Naive B cell (primary cell): ENCODE measurements around the gene CDC37L1. TPM values are rescaled to one million over a fixed set of nuclear protein-coding genes. Genes with fewer than 3 reads are reported as not detected.
A peak's percentile ranks its signal among the peaks of the same experiment; 100 is the strongest.

Experiments
- ATAC-seq, 2 donors: fragments of 150-1000 bp; cut with Tn5 transposase; 2 replicates each; pipeline ENCODE4 v1.10.0; 2021; ENCODE audit warnings: low read depth in 2 of 2, mild to moderate bottlenecking in 2 of 2, moderate library complexity in 2 of 2
- DNase-seq: peaks from one replicate; pipeline ENCODE4 v3.0.0; 2022
- H3K27ac Mint-ChIP-seq, 6 donors: one replicate each; pipeline ENCODE4 v1.8.0; 2020 to 2022; ENCODE audit warnings: mild to moderate bottlenecking in 6 of 6, mixed read lengths in 6 of 6, moderate library complexity in 5 of 6, inconsistent platforms in 2 of 6
- H3K27me3 Mint-ChIP-seq, 3 donors: one replicate each; pipeline ENCODE4 v1.8.0; 2021 to 2022; ENCODE audit warnings: mixed read lengths in 3 of 3, mild to moderate bottlenecking in 1 of 3
- H3K36me3 Mint-ChIP-seq, 2 donors: one replicate each; pipeline ENCODE4 v1.8.0; 2020 to 2022; ENCODE audit warnings: mixed read lengths in 2 of 2, inconsistent platforms in 1 of 2, mild to moderate bottlenecking in 1 of 2
- H3K4me1 Mint-ChIP-seq, 3 donors: one replicate each; pipeline ENCODE4 v1.8.0; 2020 to 2022; ENCODE audit warnings: mixed read lengths in 3 of 3, inconsistent platforms in 1 of 3, mild to moderate bottlenecking in 1 of 3, moderate library complexity in 1 of 3
- H3K4me3 Mint-ChIP-seq, 8 donors: one replicate each; pipeline ENCODE4 v1.8.0; 2020 to 2022; ENCODE audit warnings: mild to moderate bottlenecking in 8 of 8, mixed read lengths in 8 of 8, moderate library complexity in 8 of 8, inconsistent platforms in 2 of 8
- H3K9me3 Mint-ChIP-seq, 7 donors: one replicate each; pipeline ENCODE4 v1.8.0; 2020 to 2022; ENCODE audit warnings: mixed read lengths in 7 of 7, mild to moderate bottlenecking in 5 of 7, inconsistent platforms in 2 of 7, moderate library complexity in 1 of 7
- polyA plus RNA-seq, 6 donors: library from polyadenylated mRNA; unstranded; fragments of 300-500 nt; fragmentation: Illumina TruSeq; gene quantifications; one replicate each; pipeline ENCODE4 v1.2.3, GENCODE V29; 2021; ENCODE audit warnings: low read depth in 6 of 6

The CDC37L1 gene
- polyA plus RNA-seq, 6 donors from 2014 or later, result 6.6 to 21.3 (median 10.7) TPM

DNA sequence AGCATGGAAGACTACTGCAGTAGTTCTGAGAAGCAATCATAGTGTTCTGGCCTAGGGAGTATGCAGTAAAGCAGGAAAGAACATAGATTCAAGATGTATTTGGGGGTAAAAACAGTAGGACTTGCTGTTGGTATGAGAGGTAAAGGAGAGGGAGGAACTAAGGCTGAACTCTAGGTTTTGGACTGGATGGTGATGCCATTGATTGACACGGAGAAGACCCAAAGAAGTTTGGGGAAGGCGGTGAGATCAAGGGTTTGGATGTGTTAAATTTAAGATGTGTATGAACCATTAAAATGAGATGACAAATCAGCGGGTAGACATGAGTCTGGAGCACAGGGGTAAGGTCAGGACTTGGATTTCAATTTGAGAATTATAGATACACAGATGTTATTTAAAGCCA lies 2.0 kb upstream of the CDC37L1 start:
- Mint-ChIP-seq H3K27ac (no peak overlapping the region), H3K36me3 (peaks cover 0 to 10% of the 10 kb centered on the region in 2 donors), H3K9me3 (no peaks in the 10 kb centered on the region), H3K4me1 (peaks cover 0 to 4% (median 0%) of the 10 kb centered on the region in 3 donors), H3K4me3 (no peak overlapping the region), H3K27me3 (peaks cover 6 to 12% (median 7%) of the 10 kb centered on the region in 3 donors)
- DNase-seq (no peak), ATAC-seq (no peak)

DNA sequence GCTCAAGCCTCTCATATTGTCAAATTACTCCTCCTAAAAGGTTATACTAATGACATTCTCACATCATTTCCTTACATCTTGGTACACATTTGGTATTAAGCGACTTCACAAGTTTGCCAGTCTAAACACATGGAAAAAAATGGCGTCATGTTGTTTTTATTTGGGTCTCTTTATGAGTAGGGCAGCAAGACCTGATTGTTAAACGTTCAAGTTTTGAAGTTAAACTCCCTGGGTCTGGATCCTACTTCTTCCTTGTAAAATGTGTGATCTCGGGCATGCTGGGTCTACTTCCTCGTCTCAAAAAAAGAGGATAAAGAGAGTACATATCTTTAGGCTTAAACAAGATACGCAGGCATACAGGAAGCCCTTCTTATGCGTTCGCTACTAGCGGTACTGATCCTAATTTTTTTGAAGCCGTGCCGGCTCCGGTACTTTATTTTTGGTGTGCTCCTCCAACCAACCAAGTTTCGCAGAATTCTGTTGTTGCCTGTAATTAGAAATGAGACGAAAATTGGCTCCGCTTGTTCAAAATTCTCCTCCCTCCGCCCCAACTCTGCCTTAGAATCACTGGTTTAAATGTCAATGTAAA lies 596 bp upstream of the CDC37L1 start:
- Mint-ChIP-seq H3K36me3 (peaks cover 0 to 10% of the 10 kb centered on the region in 2 donors), H3K4me3 (no peak overlapping the region), H3K9me3 (no peaks in the 10 kb centered on the region), H3K27ac (no peak overlapping the region), H3K27me3 (peaks cover 6 to 12% (median 7%) of the 10 kb centered on the region in 3 donors), H3K4me1 (peaks cover 0 to 11% (median 0%) of the 10 kb centered on the region in 3 donors)
- peak; percentile 6 to 14 for ATAC-seq
- no peak for DNase-seq

DNA sequence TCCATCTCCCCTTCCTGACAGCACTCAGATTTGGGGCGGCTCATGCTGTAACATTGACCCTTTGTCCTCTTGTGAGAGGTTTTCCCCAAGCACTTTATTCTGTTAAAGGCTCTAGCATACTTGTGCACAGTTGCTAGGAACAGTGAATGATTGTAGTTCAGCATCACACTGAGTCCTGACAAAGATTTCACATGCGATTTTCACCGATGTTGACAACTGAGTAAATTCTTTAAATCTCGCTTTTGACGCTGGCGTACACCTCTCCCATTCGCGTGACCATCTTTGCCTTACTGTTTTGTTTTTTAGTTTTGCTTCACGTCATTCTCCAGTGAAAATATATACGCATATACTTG lies 780 bp downstream of the CDC37L1 start:
- Mint-ChIP-seq H3K27me3 (peaks cover 6 to 10% (median 7%) of the 10 kb centered on the region in 3 donors), H3K27ac (no peak overlapping the region), H3K4me1 (peaks cover 0 to 16% (median 0%) of the 10 kb centered on the region in 3 donors), H3K9me3 (no peaks in the 10 kb centered on the region), H3K4me3 (no peak overlapping the region), H3K36me3 (peaks cover 0 to 17% of the 10 kb centered on the region in 2 donors)
- DNase-seq, result no peak
- no peak for ATAC-seq

GRCh38 chr9:4680750-4681149 lies 1.4 kb downstream of the CDC37L1 start:
- Mint-ChIP-seq H3K27me3 (peaks cover under 1 to 4% (median 3%) of the 10 kb centered on the region in 3 donors), H3K9me3 (no peaks in the 10 kb centered on the region), H3K4me3 (no peak overlapping the region), H3K27ac (no peak overlapping the region), H3K36me3 (peaks cover 0 to 13% of the 10 kb centered on the region in 2 donors), H3K4me1 (peaks cover 0 to 12% (median 2%) of the 10 kb centered on the region in 3 donors)
- DNase-seq (no peak), ATAC-seq (no peak)

DNA sequence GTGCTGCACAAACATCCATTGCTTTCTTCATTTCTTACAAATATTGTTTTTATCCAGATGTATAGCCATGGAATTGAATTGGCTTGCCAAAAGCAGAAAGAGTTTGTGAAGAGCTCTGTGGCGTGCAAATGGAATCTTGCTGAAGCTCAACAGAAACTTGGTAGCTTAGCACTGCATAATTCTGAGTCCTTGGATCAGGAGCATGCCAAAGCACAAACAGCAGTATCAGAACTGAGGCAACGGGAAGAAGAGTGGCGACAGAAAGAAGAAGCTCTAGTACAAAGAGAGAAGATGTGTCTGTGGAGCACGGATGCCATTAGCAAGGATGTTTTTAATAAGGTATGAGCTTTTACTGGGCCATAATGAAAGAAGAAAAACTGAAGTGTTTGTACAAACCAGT lies 5.5 kb downstream of the CDC37L1 start:
- peaks cover 7 to 18% of the 10 kb centered on the region in 2 donors for H3K36me3 Mint-ChIP-seq
- H3K4me1 Mint-ChIP-seq, result peaks cover 2 to 19% (median 5%) of the 10 kb centered on the region in 3 donors
- DNase-seq (no peak), ATAC-seq (no peak)
- H3K4me3 Mint-ChIP-seq, result no peak overlapping the region
- no peak overlapping the region for H3K27ac Mint-ChIP-seq
- no peaks in the 10 kb centered on the region for H3K27me3 Mint-ChIP-seq
- no peaks in the 10 kb centered on the region for H3K9me3 Mint-ChIP-seq

DNA sequence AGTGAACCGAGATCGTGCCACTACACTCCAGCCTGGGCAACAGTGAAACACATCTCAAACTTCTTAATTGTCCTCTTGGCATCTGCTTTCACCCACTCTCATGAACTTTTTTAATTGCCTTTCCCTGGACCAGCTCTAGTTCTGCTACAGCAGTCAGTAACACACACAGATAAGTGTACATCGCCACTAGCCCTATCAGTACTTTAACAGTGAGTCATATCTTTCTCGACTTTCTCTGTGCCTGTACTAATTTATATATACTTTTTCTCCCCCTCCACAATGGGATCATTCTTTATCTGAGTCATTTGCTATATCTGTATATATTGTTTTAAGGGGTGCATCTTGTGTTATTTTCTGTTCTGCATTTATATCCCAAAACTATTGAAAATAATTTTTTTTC lies 6.7 kb downstream of the CDC37L1 start:
- no peak for ATAC-seq
- no peak for DNase-seq
- H3K4me1 Mint-ChIP-seq, result peaks cover 5 to 23% (median 7%) of the 10 kb centered on the region in 3 donors
- H3K27me3 Mint-ChIP-seq, result no peaks in the 10 kb centered on the region
- H3K36me3 Mint-ChIP-seq, result peaks cover 13 to 18% of the 10 kb centered on the region in 2 donors
- H3K27ac Mint-ChIP-seq, result no peak overlapping the region
- H3K4me3 Mint-ChIP-seq, result peak overlapping the region in 1 of 8 donors; percentile 51
- H3K9me3 Mint-ChIP-seq, result no peaks in the 10 kb centered on the region

DNA sequence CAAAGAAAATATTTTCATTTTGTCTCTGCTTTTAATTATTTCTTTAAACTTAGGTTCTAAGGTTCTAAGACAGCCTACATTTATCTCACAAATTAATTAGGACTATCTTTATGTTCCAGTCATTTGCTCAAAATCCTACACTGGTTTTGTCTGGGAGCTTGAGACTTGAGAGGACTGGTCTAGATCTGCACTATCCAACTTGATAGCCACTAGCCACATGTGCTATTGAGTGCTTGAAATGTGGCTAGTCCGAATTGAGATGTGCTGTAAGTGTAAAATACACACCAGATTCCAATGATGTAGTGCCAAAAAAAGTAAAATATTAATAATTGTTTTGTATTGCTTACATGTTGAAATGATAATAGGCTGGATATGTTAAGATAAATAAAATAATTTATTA lies 7.2 kb downstream of the CDC37L1 start:
- Mint-ChIP-seq H3K36me3 (peaks cover 17 to 18% of the 10 kb centered on the region in 2 donors), H3K4me3 (no peak overlapping the region), H3K4me1 (peaks cover 5 to 23% (median 7%) of the 10 kb centered on the region in 3 donors), H3K27ac (no peak overlapping the region), H3K27me3 (no peaks in the 10 kb centered on the region), H3K9me3 (no peaks in the 10 kb centered on the region)
- DNase-seq, result no peak
- ATAC-seq, result no peak

GRCh38 chr9:4689021-4689420 lies 9.7 kb downstream of the CDC37L1 start:
- peaks cover 7 to 19% (median 9%) of the 10 kb centered on the region in 3 donors for H3K4me1 Mint-ChIP-seq
- H3K9me3 Mint-ChIP-seq, result no peaks in the 10 kb centered on the region
- peaks cover 22 to 25% of the 10 kb centered on the region in 2 donors for H3K36me3 Mint-ChIP-seq
- H3K27ac Mint-ChIP-seq, result peak overlapping the region in 3 of 6 donors; percentile 42 to 90 (median 72)
- DNase-seq (no peak), ATAC-seq (no peak)
- peak overlapping the region in 1 of 8 donors; percentile 22 for H3K4me3 Mint-ChIP-seq
- no peaks in the 10 kb centered on the region for H3K27me3 Mint-ChIP-seq

DNA sequence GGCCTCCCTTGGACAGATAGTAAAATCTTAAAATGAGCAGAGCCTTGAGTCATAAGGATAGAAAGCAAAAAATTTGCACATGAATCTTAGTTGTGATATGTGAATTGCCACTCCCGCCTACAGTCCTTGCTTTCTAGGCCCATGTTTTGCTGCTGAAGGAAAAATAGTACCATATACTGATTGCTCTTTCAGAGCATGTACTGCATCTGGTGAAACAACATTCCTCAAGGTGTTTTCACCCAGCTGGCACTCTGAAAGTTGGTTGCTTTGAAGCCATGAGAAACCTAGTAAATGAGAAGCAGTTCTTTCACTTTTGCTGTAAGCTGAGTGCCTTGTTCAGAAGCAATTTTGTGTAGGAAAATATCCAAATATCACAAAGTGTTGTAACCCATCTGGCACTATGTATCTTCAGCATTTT lies 10.3 kb downstream of the CDC37L1 start:
- H3K27ac Mint-ChIP-seq, result peak overlapping the region in 1 of 6 donors; percentile 50
- no peak for ATAC-seq
- H3K4me3 Mint-ChIP-seq, result no peak overlapping the region
- no peaks in the 10 kb centered on the region for H3K27me3 Mint-ChIP-seq
- no peak for DNase-seq
- no peaks in the 10 kb centered on the region for H3K9me3 Mint-ChIP-seq
- H3K4me1 Mint-ChIP-seq, result peaks cover 7 to 18% (median 9%) of the 10 kb centered on the region in 3 donors
- H3K36me3 Mint-ChIP-seq, result peaks cover 22 to 23% of the 10 kb centered on the region in 2 donors

GRCh38 chr9:4690144-4690543 lies 10.8 kb downstream of the CDC37L1 start:
- no peak for ATAC-seq

DNA sequence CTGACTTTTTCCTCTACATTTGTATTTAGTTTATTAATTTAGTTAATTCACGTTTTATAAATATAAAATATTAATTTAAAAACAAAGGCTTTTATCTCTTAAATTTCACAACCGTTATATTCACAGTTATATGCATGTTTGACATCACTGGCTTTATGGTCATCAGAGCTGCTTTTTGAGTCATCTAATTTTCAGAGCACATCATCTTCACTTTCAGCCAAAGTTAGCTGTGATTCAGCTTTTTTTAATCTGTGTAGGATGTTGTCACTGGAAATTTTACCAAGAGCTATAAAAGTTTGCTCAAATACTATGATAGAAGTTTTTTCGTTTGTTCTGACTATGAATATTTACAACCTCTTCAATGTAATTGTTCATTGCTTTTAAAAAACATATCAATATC lies 12.4 kb downstream of the CDC37L1 start:
- H3K4me1 Mint-ChIP-seq, result peaks cover 7 to 11% (median 10%) of the 10 kb centered on the region in 3 donors
- H3K27ac Mint-ChIP-seq, result no peak overlapping the region
- H3K36me3 Mint-ChIP-seq, result peaks cover 7 to 15% of the 10 kb centered on the region in 2 donors
- no peak for DNase-seq
- H3K4me3 Mint-ChIP-seq, result no peak overlapping the region
- ATAC-seq, result no peak
- H3K9me3 Mint-ChIP-seq, result no peaks in the 10 kb centered on the region
- no peaks in the 10 kb centered on the region for H3K27me3 Mint-ChIP-seq

More at GRCh38 chr9:4690144-4690543, 10.8 kb downstream of the CDC37L1 start:
- Mint-ChIP-seq H3K4me3 (no peak overlapping the region), H3K9me3 (no peaks in the 10 kb centered on the region), H3K27ac (peak overlapping the region in 1 of 6 donors; percentile 50), H3K27me3 (no peaks in the 10 kb centered on the region), H3K36me3 (peaks cover 18 to 22% of the 10 kb centered on the region in 2 donors), H3K4me1 (peaks cover 7 to 15% (median 11%) of the 10 kb centered on the region in 3 donors)
- DNase-seq, result no peak

- Mint-ChIP-seq H3K27me3 (no peaks in the 10 kb centered on the region), H3K27ac (peak overlapping the region in 1 of 6 donors; percentile 54), H3K9me3 (no peaks in the 10 kb centered on the region), H3K4me3 (no peak overlapping the region), H3K4me1 (peaks cover 0 to 4% (median 0%) of the 10 kb centered on the region in 3 donors), H3K36me3 (peaks cover 8 to 22% of the 10 kb centered on the region in 2 donors)
- no peak for DNase-seq
- no peak for ATAC-seq
Measured at GRCh38 chr9:4700091-4700490, 20.7 kb downstream of the CDC37L1 start.

DNA sequence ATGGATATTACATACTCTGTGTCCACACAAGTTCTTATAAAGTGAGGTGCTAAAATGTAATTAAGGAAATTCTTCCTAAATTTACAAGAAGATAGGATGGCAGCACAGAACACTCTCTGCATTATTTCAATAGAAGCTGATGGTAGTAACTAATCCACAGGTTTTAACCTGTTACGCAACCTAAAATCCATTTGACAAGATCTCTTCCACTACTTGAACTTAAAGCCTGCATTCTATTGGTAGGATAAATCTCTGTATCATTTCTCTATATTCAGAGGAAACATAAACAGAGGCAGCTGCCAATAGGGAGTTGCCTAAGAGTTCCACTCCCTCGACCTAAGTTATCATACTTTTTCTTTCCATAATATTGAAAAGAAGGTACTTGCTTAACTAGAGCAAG lies 21.6 kb downstream of the CDC37L1 start:
- H3K4me3 Mint-ChIP-seq, result no peak overlapping the region
- peak overlapping the region in 1 of 6 donors; percentile 12 for H3K27ac Mint-ChIP-seq
- ATAC-seq (no peak), DNase-seq (no peak)
- H3K4me1 Mint-ChIP-seq, result no peaks in the 10 kb centered on the region
- H3K27me3 Mint-ChIP-seq, result no peaks in the 10 kb centered on the region
- H3K9me3 Mint-ChIP-seq, result no peaks in the 10 kb centered on the region
- peaks cover 8 to 22% of the 10 kb centered on the region in 2 donors for H3K36me3 Mint-ChIP-seq

GRCh38 chr9:4701526-4701925 lies 22.2 kb downstream of the CDC37L1 start:
- peak overlapping the region in 3 of 6 donors; percentile 40 to 79 (median 43) for H3K27ac Mint-ChIP-seq
- no peaks in the 10 kb centered on the region for H3K4me1 Mint-ChIP-seq
- H3K9me3 Mint-ChIP-seq, result no peaks in the 10 kb centered on the region
- no peak for DNase-seq
- H3K36me3 Mint-ChIP-seq, result peaks cover 8 to 22% of the 10 kb centered on the region in 2 donors
- no peaks in the 10 kb centered on the region for H3K27me3 Mint-ChIP-seq
- H3K4me3 Mint-ChIP-seq, result no peak overlapping the region
- no peak for ATAC-seq
